HG03558 (cell line): ENCODE measurements around the gene ZSWIM9.
"Not testable (repeated sequence)": the region's sequence is repeated elsewhere in the genome, so short reads cannot be mapped to it uniquely, and the experiment has no call there.

Source experiments
- ATAC-seq: cut with Tn5 transposase; IDR thresholded peaks from one replicate; pipeline ENCODE4 v1.9.1; 2021; ENCODE audit warnings: moderate number of reproducible peaks; ENCODE audit not compliant: unreplicated experiment; ENCODE audit errors: extremely low read depth

The ZSWIM9 gene

DNA sequence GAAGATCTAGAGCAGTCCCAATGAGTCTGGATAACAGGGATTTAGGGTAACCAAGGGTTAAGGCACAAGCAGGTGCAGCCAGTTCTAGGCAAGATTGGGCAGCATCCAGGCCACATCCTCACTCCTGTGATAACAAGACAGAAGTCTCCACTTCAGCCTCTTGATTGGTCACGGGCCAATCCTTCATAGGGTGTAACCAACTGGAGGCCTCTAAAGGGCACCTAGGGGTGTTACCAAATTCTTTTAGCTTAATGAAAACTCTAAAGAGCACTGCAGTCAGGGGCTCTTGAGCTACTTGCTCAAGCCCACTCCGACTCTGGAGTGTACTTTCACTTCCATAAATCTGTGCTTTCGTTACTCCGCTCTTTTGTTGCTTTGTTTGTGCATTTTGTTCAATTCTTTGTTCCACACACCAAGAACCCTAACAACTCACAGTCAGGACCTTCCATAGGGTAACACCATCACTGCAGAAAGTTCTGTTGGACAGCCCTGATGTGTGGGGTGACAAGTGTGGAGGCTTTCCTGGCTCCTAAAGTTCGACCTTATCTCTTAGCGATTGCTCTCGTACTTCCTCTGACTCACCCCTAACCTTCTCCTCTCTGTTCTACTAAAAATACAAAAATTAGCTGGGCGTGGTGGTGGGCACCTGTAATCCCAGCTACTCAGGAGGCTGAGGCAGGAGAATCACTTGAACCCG is 36.1 kb downstream of the ZSWIM9 start:
- ATAC-seq, result no peak

DNA sequence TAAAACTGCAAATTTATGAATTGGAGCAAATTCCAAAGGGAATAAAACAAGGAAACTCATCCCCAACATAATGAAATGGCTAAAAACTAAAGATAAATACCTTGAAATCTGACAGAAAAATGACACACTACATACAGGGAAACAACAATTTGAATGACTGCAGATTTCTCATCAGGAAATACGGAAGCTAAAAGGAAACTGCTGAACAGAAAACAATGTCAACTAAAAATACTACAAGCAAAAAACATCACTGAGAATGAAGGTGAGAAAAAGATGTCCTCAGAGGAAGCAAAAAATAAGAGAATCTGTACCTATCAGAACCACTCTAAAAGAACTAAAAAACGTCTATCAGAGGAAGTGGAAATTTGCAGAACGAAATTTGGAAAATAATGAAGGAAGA is 39.5 kb downstream of the ZSWIM9 start:
- no peak for ATAC-seq

GRCh38 chr19:48213959-48214358 is 43.5 kb downstream of the ZSWIM9 start:
- no peak for ATAC-seq

- no peak for ATAC-seq
Measured at GRCh38 chr19:48216933-48217332, 46.5 kb downstream of the ZSWIM9 start.

DNA sequence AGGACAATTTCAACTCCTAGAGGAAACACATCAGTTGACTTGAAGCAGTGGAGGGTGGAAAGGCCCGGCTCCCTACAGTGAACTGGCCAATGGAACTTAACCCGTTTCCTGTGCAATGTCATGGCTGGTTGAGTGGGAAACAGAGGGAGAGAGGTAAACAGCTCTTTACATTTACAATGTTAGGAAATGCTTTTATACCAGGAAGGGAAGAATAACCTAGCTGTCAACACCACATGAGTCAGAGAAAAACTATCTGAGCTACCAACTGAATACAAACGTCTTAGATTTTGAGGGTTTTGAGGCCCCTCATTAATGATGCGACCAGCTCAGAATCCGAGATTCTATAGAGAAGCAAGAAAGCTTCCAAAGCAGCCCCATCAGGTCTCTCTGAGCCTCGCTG is 48.5 kb downstream of the ZSWIM9 start:
- ATAC-seq, result no peak

DNA sequence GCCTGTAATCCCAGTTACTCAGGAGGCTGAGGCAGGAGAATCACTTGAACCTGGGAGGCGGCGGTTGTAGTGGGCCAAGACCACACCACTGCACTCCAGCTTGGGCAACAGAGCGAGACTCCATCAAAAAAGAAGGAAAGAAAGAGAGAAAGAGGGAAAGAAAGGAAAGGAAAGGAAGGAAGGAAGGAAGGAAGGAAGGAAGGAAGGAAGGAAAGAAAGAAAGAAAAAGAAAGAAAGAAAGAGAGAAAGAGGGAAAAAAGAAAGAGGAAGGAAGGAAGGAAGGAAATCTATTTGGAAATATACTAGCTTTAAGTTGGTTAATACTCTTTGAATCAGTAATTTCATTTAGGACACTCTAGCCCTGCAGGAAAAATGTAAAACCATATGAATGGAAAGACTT is 50.3 kb downstream of the ZSWIM9 start:
- ATAC-seq, result not testable (repeated sequence)

- ATAC-seq, result no peak
Measured at GRCh38 chr19:48221628-48222027, 51.1 kb downstream of the ZSWIM9 start.

DNA sequence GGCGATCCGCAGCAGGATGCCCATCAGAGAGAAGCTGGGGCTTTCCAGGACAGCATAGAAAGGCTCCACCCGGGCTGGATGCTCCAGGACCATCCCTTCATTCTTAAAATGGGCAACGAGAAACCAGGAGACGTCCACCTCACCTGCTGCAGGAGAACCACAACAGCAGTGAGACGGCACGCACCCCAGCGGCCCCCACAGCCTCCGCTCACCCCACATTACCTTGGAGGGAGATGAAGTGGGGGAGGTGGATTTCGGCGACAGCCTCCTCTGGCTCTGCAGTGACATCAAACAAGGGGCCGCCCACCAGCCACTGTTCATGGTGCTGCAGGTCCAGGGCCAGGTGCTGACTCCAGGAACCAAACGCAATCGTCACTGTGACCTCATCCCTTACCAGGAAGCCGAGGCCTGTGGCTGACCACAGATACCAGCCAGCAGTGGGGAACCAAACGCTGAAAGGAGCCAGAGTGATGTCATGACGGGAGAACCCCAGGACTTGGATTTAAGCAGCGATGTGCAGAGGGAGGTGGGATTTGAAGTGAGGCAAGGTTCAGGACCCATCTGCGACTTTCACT is 60.2 kb downstream of the ZSWIM9 start:
- ATAC-seq, result no peak

- ATAC-seq, result no peak
Measured at GRCh38 chr19:48237057-48237456, 66.6 kb downstream of the ZSWIM9 start.

GRCh38 chr19:48239120-48239519 is 68.6 kb downstream of the ZSWIM9 start:
- no peak for ATAC-seq

DNA sequence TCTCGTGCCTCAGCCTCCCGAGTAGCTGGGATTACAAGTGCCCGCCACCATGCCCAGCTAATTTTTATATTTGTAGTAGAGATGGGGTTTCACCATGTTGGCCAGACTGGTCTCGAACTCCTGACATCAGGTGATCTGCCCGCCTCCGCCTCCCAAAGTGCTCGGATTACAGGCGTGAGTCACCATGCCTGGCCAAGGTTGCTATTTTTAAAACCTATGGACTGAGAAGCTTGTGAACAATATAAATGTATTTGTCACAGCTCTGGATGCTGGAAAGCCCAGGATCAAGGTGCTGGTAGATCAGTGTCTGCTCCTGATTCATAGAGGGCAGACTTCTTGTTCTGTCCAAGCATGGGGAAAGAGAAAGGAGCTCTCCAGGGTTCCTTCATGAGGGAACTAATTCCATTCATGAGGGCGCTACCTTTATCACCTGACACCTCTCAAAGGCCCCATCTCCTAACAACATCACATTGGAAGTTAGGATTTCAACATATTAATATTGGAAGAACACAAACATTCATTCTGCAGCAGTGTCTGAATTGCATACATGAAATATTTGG is 69.2 kb downstream of the ZSWIM9 start:
- ATAC-seq, result no peak

DNA sequence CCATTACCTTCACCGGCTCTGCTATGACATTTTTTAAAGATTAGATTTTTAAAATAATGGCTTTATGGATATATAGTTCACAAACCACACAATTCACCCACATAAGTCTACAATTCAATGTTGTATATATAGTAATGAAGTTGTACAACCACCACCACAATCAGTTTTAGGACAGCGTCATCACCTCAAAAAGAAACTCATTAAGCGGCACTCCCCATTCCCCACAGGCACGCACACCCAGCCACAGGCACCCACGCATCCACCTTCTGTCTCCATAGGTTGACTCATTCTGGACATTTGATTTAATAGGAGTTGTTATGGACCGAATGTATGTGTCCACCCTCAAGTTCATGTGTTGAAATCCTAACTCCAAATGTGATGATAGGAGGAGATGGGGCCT is 71.3 kb downstream of the ZSWIM9 start:
- ATAC-seq, result not testable (repeated sequence)

- ATAC-seq, result no peak
Measured at GRCh38 chr19:48244281-48244680, 73.8 kb downstream of the ZSWIM9 start.

DNA sequence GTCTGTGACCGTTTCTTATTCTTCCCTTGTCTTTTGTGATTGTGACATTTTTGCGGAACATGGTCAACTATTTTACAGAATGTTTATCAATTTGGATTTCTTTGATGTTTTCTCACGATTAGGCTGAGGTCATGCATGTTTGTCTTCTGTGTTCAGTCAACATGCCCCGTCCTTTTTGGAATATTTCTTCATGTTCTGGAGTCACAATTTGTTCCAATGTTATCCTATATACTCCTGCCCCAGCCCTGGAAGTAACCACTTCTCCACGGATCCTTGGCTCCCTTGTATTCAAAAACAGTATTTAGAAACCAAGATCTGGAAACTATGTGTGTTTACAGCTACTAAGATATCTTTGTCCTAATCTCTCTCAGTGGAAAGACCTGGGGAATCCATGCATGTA is 75.6 kb downstream of the ZSWIM9 start:
- no peak for ATAC-seq

GRCh38 chr19:48247212-48247611 is 76.7 kb downstream of the ZSWIM9 start:
- no peak for ATAC-seq
